A549 (cell line): ENCODE measurements around the gene CCNT2. TPM values are rescaled to one million over a fixed set of nuclear protein-coding genes. Genes with fewer than 3 reads are reported as not detected.

Experiments used
- ATAC-seq, 2 experiments: fragments of 200-7000 bp in 1 of 2; fragments of >200 bp in 1 of 2; cut with Nextera tagmentation in 1 of 2; cut with Tn5 transposase in 1 of 2; 3 replicates each; pipeline versions ENCODE4 v1.8.0 to v1.9.1; 2018 to 2020; ENCODE audit warnings: mild to moderate bottlenecking in 1 of 2, moderate library complexity in 1 of 2
- CTCF ChIA-PET: fragments of 300-600 bp; sonication (Branson Sonifier 250); formaldehyde crosslinking; extraction: SDS; loops from one replicate; lab custom pipeline; 2021; ENCODE audit warnings: antibody characterized with exemption, inconsistent platforms; lab: Yijun Ruan, JAX
- POLR2A ChIA-PET: fragments of 350-600 bp; formaldehyde crosslinking; extraction: SDS; loops from one replicate; lab custom pipeline; 2021; ENCODE audit warnings: antibody characterized with exemption, inconsistent platforms; lab: Yijun Ruan, JAX
- DNase-seq, 2 experiments: peaks; one replicate each; pipeline versions ENCODE4 v3.0.0 to v3.0.0-alpha.2; 2011 to 2016; ENCODE audit warnings: low read depth in 1 of 2, low spot score in 1 of 2
- FAIRE-seq: peaks from 2 replicates; lab custom pipeline; 2011; peaks lifted over from hg19 to GRCh38; lab: Jason Lieb, UNC
- H3K27ac ChIP-seq, 2 experiments: fragments of >200 bp; sonication (Bioruptor Twin); formaldehyde crosslinking; 3 replicates each; pipeline ENCODE4 v1.5.1; 2016 to 2017
- H3K4me1 ChIP-seq: fragments of >200 bp; sonication (Bioruptor Twin); formaldehyde crosslinking; 3 replicates; pipeline ENCODE4 v1.6.1; 2016
- H3K4me2 ChIP-seq: fragments of >200 bp; sonication (Bioruptor Twin); formaldehyde crosslinking; 3 replicates; pipeline ENCODE4 v1.6.1; 2016
- H3K4me3 ChIP-seq: fragments of >200 bp; sonication (Bioruptor Twin); formaldehyde crosslinking; 3 replicates; pipeline ENCODE4 v1.5.1; 2016
- H3K9me3 ChIP-seq: fragments of >200 bp; sonication (Bioruptor Twin); formaldehyde crosslinking; 3 replicates; pipeline ENCODE4 v1.6.1; 2016
- ATOH8 ChIP-seq: fragments of 250-450 bp; sonication (Bioruptor Pico); IDR thresholded peaks from 2 replicates; pipeline ENCODE4 v1.5.0; 2020; ENCODE audit warnings: low read depth, mild to moderate bottlenecking, moderate library complexity
- BHLHE40 ChIP-seq: IDR thresholded peaks from 2 replicates; pipeline ENCODE4 v1.6.1; 2012; ENCODE audit warnings: low read depth, low read length, inconsistent platforms
- CBX2 ChIP-seq: fragments of 200-600 bp; sonication (generic); IDR thresholded peaks from 2 replicates; pipeline ENCODE4 v1.6.1; 2016; ENCODE audit warnings: low read depth, mild to moderate bottlenecking, borderline replicate concordance
- CBX8 ChIP-seq: fragments of 200-600 bp; sonication (generic); IDR thresholded peaks from 2 replicates; pipeline ENCODE4 v1.6.1; 2016
- CEBPB ChIP-seq, 2 experiments: fragments of >200 bp in 1 of 2; sonication (Bioruptor Twin) in 1 of 2; formaldehyde crosslinking in 1 of 2; IDR thresholded peaks; 2 replicates each; pipeline ENCODE4 v1.6.1; 2012 to 2016
- CTCF ChIP-seq: fragments of >200 bp; sonication (Bioruptor Twin); formaldehyde crosslinking; IDR thresholded peaks from 3 replicates; pipeline ENCODE4 v1.5.1; 2016
- EP300 ChIP-seq, 2 experiments: fragments of >200 bp; sonication (Bioruptor Twin); formaldehyde crosslinking; IDR thresholded peaks; 2 replicates in 1 of 2; 3 replicates in 1 of 2; pipeline ENCODE4 v1.6.1; 2016 to 2017
- FOSB ChIP-seq: fragments of 250-450 bp; sonication (Bioruptor Pico); IDR thresholded peaks from 2 replicates; pipeline ENCODE4 v1.5.0; 2020; ENCODE audit warnings: mild to moderate bottlenecking, moderate library complexity
- FOSL2 ChIP-seq, 2 experiments: fragments of 450-650 bp in 1 of 2; fragments of >200 bp in 1 of 2; sonication (Bioruptor Twin) in 1 of 2; formaldehyde crosslinking; IDR thresholded peaks; 2 replicates each; pipeline versions ENCODE4 v1.5.0 to v1.6.1; 2016 to 2020; ENCODE audit warnings: mild to moderate bottlenecking in 1 of 2, moderate library complexity in 1 of 2
- HOXA7 ChIP-seq: fragments of 250-450 bp; sonication (Bioruptor Pico); IDR thresholded peaks from 2 replicates; pipeline ENCODE4 v1.5.0; 2020; ENCODE audit warnings: mild to moderate bottlenecking, moderate library complexity
- HOXB13 ChIP-seq: fragments of 250-450 bp; sonication (Bioruptor Pico); IDR thresholded peaks from 2 replicates; pipeline ENCODE4 v1.5.0; 2020; ENCODE audit warnings: low read depth, mild to moderate bottlenecking, moderate library complexity
- HOXB5 ChIP-seq: fragments of 250-450 bp; sonication (Bioruptor Pico); IDR thresholded peaks from 2 replicates; pipeline ENCODE4 v1.5.0; 2020; ENCODE audit warnings: mild to moderate bottlenecking, moderate library complexity
- KDM1A ChIP-seq: fragments of 200-600 bp; sonication (generic); IDR thresholded peaks from 2 replicates; pipeline ENCODE4 v1.6.1; 2016; ENCODE audit warnings: low read depth, mild to moderate bottlenecking
- MAFK ChIP-seq: fragments of 450-650 bp; IDR thresholded peaks from 2 replicates; pipeline ENCODE4 v1.6.1; 2014; ENCODE audit not compliant: partially characterized antibody
- MAZ ChIP-seq: fragments of 150-350 bp; IDR thresholded peaks from 2 replicates; pipeline ENCODE4 v1.6.1; 2014; ENCODE audit warnings: antibody characterized with exemption, low read depth, low read length, borderline replicate concordance
- MYC ChIP-seq: IDR thresholded peaks from 2 replicates; pipeline ENCODE4 v1.6.1; 2012; ENCODE audit warnings: mild to moderate bottlenecking, inconsistent platforms, low read length, improper control_type of control experiment, borderline replicate concordance
- RAD21 ChIP-seq, 2 experiments: fragments of >200 bp in 1 of 2; sonication (Bioruptor Twin) in 1 of 2; formaldehyde crosslinking in 1 of 2; IDR thresholded peaks in 1 of 2; conservative IDR thresholded peaks in 1 of 2; 2 replicates in 1 of 2; 3 replicates in 1 of 2; pipeline ENCODE4 v1.6.1; 2012 to 2018; ENCODE audit warnings: inconsistent platforms in 1 of 2
- RCOR1 ChIP-seq: fragments of 150-350 bp; IDR thresholded peaks from 2 replicates; pipeline ENCODE4 v1.6.1; 2014; ENCODE audit warnings: antibody characterized with exemption, low read length, low read depth
- REST ChIP-seq: fragments of 200-600 bp; sonication (generic); IDR thresholded peaks from 2 replicates; pipeline ENCODE4 v1.6.1; 2016; ENCODE audit warnings: antibody characterized with exemption, mild to moderate bottlenecking, moderate library complexity
- RFX5 ChIP-seq: fragments of 450-650 bp; IDR thresholded peaks from 2 replicates; pipeline ENCODE4 v1.7.1; 2014; ENCODE audit warnings: antibody characterized with exemption, mild to moderate bottlenecking, moderate library complexity
- RNF2 ChIP-seq: fragments of 200-600 bp; sonication (generic); IDR thresholded peaks from 2 replicates; pipeline ENCODE4 v1.6.1; 2016; ENCODE audit warnings: low read depth, mild to moderate bottlenecking, antibody characterized with exemption, moderate library complexity, borderline replicate concordance
- SMC3 ChIP-seq: fragments of >200 bp; sonication (Bioruptor Twin); formaldehyde crosslinking; IDR thresholded peaks from 3 replicates; pipeline ENCODE4 v1.6.1; 2018; ENCODE audit warnings: inconsistent platforms
- SREBF2 ChIP-seq: fragments of 450-650 bp; IDR thresholded peaks from 2 replicates; pipeline ENCODE4 v1.6.1; 2014; ENCODE audit warnings: mild to moderate bottlenecking, moderate library complexity
- TP53 ChIP-seq: fragments of 250-450 bp; sonication (Bioruptor Pico); IDR thresholded peaks from 2 replicates; pipeline ENCODE4 v1.5.0; 2021; ENCODE audit warnings: mild to moderate bottlenecking, moderate library complexity
- USF2 ChIP-seq: fragments of 450-650 bp; IDR thresholded peaks from 2 replicates; pipeline ENCODE4 v1.6.1; 2014; ENCODE audit warnings: antibody characterized with exemption
- ZNF302 ChIP-seq: fragments of 250-450 bp; sonication (Bioruptor Pico); IDR thresholded peaks from 2 replicates; pipeline ENCODE4 v1.9.0; 2021; ENCODE audit warnings: inconsistent platforms, mild to moderate bottlenecking, moderate library complexity
- ZSCAN20 ChIP-seq: fragments of 250-450 bp; sonication (Bioruptor Pico); IDR thresholded peaks from 2 replicates; pipeline ENCODE4 v1.8.0; 2022; ENCODE audit warnings: mild to moderate bottlenecking, moderate library complexity
- WGBS: methylation state at CpG from one replicate; pipeline ENCODE4 v1.1.6; 2017; ENCODE audit errors: missing lambda C conversion rate; 5-methylcytosine and 5-hydroxymethylcytosine counted together
- polyA plus RNA-seq, 4 experiments: library from polyadenylated mRNA; depleted of rRNA in 3 of 4; stranded (reverse); fragments of >200 nt; fragmentation: RNase III in 1 of 4; extraction: RNeasy Plus Mini Kit Qiagen cat#74134 plus additional on column Dnase treatment in 1 of 4; gene quantifications; 2 replicates in 3 of 4; 3 replicates in 1 of 4; pipeline ENCODE4 v1.2.3, GENCODE V29; 2011 to 2017

CCNT2 gene
- polyA plus RNA-seq, 2 of the 4 experiments (the other 2 are of a cell fraction) = 12.6 to 20.7 TPM

- 97% methylated on average over 5 of the region's 5 CpGs for WGBS
Measured at GRCh38 chr2:134954065-134954464, 35.4 kb downstream of the CCNT2 start.

GRCh38 chr2:134955744-134956143, 37.1 kb downstream of the CCNT2 start:
- no peaks in the 10 kb centered on the region for H3K9me3 ChIP-seq
- WGBS = 84% methylated on average over 1 of the region's 1 CpG
- no peak for TF ChIP-seq CTCF
- TF ChIP-seq ZNF302 (CRISPR knock-in tag) = no peak
- no peak for TF ChIP-seq MAFK
- TF ChIP-seq RAD21 (conservative IDR thresholded peaks at IDR 0.05 in 1 of 2, IDR thresholded peaks at IDR 0.05 in 1 of 2) = no peak
- TF ChIP-seq RFX5 = no peak
- no peak for TF ChIP-seq KDM1A
- TF ChIP-seq EP300 (IDR thresholded peaks at IDR 0.05) = no peak
- no peak for TF ChIP-seq CEBPB (IDR thresholded peaks at IDR 0.05)
- no peak for TF ChIP-seq MYC
- TF ChIP-seq HOXA7 (CRISPR knock-in tag) = no peak
- no peak for TF ChIP-seq SMC3
- no peak for TF ChIP-seq TP53 (CRISPR knock-in tag)
- no peak for TF ChIP-seq BHLHE40
- no peak for TF ChIP-seq USF2
- TF ChIP-seq CBX2 = no peak
- no peak for TF ChIP-seq ZSCAN20 (CRISPR knock-in tag)
- ChIA-PET CTCF (no interaction called here), POLR2A (no interaction called here)
- DNase-seq (no peak), ATAC-seq (no peak), FAIRE-seq (no peak)
- no peak overlapping the region for H3K4me3 ChIP-seq
- H3K4me2 ChIP-seq = no peak overlapping the region
- no peak overlapping the region for H3K27ac ChIP-seq
- H3K4me1 ChIP-seq = no peaks in the 10 kb centered on the region

More at GRCh38 chr2:134954065-134954464, 35.4 kb downstream of the CCNT2 start:
- TF ChIP-seq SREBF2 (no peak), MAZ (no peak), MYC (no peak), HOXB5 (CRISPR knock-in tag) (no peak), CBX2 (no peak), RCOR1 (no peak), FOSB (CRISPR knock-in tag) (no peak), ATOH8 (CRISPR knock-in tag) (no peak), ZSCAN20 (CRISPR knock-in tag) (no peak), FOSL2 (IDR thresholded peaks at IDR 0.05) (no peak), FOSL2 (CRISPR knock-in tag; IDR thresholded peaks at IDR 0.05) (no peak), RNF2 (no peak), MAFK (no peak), ZNF302 (CRISPR knock-in tag) (no peak), RFX5 (no peak), CBX8 (no peak), HOXB13 (no peak), REST (no peak), USF2 (no peak)
- ChIA-PET CTCF (interaction anchor here (1.2 kb wide), 1 partner anchor 11 kb away, joined by 4 read pairs; no protein-coding TSS in a partner anchor), POLR2A (no interaction called here)
- H3K27ac ChIP-seq = no peak overlapping the region
- no peaks in the 10 kb centered on the region for H3K9me3 ChIP-seq
- DNase-seq = no peak
- no peak overlapping the region for H3K4me2 ChIP-seq
- no peaks in the 10 kb centered on the region for H3K4me1 ChIP-seq
- no peak overlapping the region for H3K4me3 ChIP-seq
- no peak for FAIRE-seq
- ATAC-seq = no peak
